Activated CD4-positive, CD25-positive, alpha-beta regulatory T cell treated with anti-CD3 and anti-CD28 coated beads, Interleukin-2, amount 50 U/mL, for 24 hours (primary cell): ENCODE data around the gene ACOXL.
A peak's percentile ranks its signal among the peaks of the same experiment; 100 is the strongest.

Experiments used
- ATAC-seq, 2 donors: fragments of 150-1000 bp; cut with Tn5 transposase; one replicate each; pipeline ENCODE4 v1.10.0; 2021; ENCODE audit warnings: mild to moderate bottlenecking in 1 of 2, moderate library complexity in 1 of 2

The ACOXL gene

DNA sequence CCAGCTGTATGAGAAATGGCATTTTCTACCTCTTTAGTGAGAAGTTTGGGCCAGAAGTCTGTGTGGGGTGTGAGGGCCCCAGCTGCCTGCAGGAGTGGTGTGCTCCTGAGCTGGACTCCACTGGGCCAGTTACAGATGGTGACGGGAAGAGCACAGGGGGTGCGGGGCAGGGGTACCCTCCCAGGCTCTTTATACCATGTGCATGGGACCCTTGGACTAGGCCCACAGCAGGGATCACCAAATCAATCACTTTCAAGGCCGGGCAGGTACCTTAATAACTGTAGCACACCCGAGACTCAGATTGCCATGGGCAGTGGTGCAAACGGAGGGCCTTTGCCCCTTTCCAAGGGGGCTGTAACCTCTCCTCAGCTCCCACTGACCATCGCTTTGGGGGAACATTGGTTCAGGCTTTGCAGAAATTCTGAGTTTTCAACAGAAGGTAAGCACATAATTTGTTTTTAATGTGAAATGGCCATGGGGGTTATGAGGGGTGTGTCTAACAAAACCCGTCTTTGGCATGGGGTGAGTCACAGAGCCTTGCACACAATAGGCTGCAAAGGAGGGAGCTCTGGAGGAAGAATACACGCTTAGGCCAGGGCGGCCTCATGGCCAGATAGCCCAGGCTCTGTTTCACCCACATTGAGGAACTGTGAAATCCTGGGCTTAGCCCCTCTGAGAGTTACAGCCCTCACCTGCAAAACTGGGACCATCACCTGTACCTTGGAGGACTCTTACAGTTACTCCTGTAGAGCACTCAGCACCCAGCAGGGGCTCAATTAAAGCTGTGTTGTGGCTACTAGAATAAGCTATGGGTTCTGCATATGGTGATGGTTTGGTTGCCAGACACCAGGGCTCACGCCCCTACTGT, 247.3 kb downstream of the ACOXL start:
- ATAC-seq, result no peak

DNA sequence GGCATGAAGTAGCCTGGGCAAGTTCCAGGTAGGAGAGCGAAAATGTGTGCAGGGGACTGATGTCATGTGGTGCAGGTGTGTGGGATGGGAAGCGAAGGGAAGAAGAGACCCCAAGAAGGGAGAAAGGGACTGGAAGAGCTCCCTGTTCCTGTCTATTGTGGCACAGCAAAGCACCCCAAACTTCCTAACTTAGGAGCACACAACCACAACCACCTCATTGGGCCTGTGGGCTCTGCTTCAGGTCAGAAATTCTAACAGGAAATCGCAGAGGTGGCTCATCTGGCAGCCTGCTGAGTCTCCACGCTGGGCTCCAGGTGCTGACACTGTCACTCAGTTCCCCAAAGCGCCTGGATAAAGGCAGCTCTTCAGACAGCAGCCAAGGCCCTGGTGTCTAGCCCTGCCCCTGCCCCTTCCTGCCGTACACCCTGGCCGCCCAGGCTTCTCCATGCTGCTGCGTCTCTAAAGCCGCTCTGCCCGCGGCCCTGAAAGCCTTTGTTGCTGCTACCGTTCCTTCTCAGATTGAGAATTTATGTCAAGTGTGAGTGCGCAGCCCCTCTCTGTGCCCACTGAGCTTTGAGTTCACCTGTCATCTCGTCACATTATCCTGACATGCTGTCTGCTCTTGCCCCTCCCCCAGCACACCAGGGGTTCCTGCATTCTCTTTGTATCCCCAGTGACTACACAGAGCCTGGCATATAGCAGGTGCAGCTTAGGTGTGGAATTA, 248.1 kb downstream of the ACOXL start:
- ATAC-seq, result no peak

DNA sequence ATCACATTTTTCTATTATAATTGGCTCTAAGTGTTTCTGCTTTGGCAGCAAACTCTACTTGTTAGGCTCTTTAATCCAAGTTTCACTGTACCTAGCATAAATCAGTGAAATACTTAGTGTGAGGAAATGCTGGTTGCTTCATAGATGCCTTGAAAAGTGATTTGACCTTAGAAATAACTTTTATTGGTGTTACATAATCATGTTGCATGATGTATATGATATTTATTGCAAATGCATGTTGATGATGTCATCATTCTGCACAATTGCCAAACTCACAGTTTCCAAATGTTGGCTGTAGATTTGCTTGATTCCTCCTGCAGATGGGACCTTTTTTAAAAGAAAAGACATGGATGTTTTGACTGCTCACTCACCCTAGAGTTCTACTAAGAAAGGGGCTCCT, 250.8 kb downstream of the ACOXL start:
- no peak for ATAC-seq

DNA sequence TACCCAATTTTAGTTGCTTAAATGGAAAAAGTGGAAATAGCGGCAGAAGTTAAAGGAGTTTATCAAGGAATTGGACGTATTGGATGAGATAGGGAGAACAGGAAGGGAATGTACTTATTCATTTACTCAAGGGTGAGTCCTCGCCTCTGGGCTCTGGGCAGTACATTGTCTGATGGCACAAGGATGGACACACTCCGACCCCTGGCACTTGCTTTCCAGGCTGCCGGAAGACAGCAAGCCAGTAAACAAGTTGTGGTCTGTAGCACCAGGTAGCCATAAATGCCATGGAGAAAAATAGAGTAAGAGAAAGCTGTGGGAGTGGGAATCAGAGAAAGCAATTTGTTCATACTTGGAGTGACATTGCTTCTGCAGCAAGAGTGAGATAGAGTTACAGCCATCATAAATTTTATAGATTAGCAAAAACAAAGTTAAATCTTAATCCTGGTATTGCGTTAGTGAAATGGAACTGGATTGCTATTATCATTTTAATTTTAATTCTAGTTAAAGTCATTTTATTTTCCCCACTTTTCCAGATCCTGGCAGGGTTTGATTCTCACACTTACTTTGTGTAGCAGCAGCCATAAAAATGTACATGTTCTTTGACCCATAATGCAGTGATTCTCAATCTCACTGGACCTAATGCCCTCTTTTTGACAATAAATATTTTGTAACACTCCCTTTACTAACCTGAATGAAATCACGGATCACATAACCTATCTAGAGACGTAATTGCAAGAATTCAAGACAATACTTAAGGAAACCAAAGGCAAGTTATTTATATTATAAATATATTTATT, 252.5 kb downstream of the ACOXL start:
- no peak for ATAC-seq

DNA sequence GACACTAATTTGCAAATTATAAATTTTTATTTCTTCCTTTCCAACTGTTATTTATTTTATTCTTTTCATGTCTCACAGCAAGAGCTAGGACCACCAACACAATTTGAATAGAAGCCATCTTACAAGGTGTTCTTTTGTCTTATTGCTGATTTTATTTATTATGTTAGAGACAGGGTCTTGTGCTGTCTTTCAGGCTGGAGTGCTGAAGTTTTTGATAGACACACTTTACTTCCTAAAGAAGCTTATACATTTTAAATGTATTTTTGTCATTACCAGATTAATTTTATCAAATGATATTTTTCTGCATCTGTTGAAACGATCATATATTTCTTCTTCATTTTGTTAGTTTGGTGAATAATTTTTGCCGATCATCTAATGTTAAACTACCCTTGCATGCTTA, 258.1 kb downstream of the ACOXL start:
- no peak for ATAC-seq

DNA sequence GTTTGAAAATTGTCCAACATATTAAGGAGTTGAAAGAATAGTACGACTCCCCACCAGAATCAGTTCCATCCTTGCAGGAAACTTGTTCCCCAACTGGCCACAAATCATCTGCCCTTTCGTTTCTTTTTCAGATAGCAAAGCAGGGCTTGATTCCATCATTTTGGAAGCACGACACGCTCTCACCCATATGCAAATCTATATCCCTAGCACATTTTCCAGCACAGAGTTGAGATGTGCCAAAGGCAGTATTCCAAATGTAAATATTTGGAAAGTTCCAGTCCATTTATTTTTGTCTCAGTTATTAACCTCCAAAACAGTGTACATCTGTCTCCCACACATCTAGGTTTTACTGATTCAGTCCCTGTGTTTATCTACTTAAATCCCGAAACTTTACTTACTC, 259.5 kb downstream of the ACOXL start:
- no peak for ATAC-seq

DNA sequence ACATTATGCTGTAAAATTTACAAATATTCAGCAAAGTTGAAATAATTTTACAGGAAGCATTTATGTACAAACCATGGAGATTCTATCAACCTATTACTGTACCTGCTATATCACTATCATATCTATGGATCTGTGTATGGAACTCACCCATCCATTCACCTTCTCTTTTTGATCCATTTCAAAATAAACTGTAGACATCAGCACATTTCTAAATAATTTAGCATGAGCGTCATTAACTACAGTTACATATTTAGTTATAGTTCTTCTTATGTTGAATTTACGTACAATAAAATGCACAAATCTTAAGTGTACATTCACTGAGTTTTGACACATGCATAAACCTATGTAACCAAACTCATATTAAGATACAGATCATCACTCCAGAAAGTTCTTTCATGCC, 260.5 kb downstream of the ACOXL start:
- ATAC-seq, result no peak

DNA sequence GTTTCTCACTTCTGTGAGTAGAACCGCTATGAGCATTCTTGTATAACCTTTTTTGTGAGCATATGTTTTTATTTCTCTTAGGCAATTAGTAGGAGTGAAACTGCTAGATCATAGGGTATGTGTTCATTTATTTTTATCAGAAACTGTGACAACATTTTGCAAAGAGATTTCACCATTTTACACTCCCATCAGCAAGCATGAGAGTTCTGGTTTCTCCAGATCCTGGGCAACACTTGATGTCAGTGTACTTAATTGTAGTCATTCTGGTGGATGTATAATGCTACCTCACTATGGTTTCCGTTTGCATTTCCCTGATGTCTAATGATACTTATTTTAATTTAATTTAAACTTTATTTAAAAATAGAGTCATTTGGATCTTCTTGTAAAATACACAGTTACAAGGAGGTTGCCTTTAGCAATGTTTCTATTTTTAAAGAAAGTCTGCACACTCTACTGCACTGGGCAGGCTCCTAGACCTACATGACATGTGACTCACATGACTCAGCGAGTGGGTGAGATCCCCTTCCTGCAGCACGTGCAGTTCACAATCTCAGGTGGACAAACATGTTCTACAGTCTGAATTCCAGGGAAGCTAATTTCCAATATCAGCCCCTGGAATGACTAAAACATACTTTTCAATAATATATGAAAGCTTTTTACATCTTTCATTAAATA, 261.3 kb downstream of the ACOXL start:
- peak; percentile 48 to 49 for ATAC-seq

DNA sequence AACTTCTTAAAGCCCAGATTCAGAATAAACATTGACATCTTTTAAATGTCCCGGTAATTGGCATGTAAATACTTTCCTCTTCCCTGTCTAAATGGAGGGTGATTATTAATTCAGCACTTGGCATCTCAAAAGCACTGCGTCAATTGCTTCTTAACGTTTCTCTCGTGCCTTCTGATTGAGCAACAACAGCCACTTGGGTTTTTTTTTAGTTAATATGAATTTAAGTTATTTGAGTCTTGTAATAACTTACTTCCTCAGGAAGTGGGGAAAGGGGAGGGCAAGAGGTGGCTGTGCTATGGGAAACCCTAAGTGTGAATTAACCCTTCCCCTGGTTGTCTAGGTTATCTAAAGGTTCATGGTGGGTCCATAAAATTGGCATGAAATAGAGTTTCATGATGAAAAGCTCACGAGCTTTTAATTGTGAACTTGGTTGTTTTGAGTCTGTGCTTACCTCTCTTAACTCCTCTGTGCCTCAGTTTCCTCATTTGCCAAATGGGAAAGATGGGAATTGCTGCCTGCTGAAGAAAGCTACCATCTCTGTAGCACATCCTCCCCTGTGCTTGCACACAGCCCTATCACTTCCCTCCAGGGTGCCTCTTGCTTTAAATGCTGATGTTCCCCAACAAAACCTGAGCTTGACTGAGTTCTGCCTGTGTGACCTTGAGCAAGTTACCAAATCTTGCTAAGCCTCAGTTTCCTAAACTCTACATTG, 262.0 kb downstream of the ACOXL start:
- ATAC-seq, result no peak

DNA sequence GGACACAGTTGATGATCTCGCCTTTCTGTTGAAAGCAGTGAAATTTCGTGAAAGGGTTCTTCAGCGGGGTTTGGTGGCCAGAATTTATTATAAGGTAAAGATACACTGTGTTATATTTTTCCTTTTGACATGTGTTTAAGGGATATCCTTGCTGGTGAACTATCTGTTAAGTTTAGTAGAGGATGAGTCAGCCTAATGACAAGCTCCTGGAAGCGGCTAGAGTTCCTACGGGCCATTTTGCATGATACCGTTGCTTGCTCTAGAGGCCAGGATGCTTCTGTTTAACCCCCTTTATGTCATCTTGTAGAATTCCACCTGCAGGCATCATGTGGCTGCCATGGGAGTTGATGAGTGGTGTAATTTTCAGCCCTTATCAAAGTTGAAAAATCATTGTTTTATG, 263.5 kb downstream of the ACOXL start:
- ATAC-seq, result no peak

DNA sequence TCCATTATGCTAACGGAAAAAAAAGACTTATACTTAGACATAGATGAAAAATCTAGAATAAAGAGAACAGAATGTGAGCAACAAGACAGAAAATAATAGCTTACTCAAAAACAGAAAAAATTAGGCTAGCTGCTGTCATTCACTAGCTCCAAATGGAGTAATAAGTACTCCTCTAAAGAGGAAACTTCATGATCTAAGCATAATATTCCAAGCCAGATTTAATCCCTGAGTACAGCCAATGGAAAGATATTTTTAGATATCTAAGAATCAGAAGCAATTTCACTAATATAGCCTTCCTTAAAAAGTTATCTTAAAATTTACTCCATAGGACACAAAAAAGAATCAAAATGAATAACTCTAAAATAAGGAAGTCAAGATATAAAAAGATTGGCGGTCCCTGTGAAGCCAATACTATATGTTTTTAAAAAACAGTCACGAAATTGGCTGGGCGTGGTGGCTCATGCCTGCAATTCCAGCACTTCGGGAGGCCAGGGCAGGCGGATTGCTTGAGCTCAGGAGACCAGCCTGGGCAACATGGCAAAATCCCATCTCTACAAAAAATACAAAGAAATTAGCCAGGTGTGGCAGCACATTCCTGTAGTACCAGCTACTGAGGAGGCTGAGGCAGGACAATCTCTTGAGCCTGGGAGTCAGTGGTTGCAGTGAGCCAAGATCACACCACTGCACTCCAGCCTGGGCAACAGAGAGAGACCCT, 265.1 kb downstream of the ACOXL start:
- ATAC-seq, result no peak

DNA sequence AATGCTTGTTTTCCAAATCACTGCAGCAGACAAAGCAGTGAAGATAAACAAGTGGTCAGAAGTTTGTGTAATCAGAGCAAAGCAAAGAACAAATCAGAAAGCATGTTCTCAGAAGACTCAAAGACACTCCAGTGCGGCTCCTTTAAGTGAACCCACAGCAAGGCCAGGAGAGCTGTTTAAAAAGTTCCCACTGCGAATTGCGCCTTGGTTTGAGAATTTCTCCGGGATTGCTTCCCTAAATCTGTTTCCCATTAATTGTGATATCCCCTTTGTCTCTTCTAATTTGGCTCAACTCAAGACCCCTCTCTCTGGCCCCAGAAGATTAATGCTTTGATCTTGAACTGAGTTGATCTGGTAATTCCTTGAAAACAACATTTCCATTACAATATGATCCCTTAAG, 265.9 kb downstream of the ACOXL start:
- no peak for ATAC-seq

DNA sequence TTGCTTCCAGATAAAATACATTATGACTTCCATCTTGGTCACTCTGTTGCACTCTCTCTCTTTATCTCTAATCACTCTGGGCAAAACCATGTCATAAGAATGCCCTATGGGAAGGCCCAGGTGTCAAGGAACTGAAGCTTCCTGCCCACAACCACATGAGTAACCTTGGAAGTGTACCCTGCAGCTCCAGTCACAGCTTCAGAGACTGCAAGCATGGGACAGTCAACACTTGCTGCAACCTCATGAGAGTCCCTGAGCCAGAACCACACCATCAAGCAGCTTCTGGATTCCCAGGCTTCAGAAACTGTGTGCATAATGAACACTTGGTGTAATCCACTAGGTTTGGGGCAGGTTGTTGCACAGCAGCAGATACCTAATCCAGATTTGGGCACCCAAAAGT, 267.3 kb downstream of the ACOXL start:
- no peak for ATAC-seq

DNA sequence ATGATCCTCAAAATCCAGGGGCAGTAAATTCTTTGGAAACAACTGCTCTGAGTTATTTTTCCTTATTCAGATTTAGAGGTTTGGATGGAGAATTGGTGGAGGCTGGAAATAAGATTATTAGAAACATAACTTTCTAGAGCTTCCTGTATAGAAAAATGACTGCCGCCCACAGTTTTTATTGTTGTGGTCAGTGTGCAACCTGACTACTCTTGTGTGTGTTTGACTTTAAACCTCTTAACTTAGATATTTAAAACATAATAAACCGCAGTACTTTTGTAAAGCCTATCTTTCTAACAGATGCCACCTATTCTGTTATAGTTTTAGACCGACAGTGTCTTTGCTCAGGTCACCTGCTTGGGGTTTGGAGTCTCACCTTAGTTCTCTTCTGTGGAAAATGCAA, 272.9 kb downstream of the ACOXL start:
- ATAC-seq, result no peak

DNA sequence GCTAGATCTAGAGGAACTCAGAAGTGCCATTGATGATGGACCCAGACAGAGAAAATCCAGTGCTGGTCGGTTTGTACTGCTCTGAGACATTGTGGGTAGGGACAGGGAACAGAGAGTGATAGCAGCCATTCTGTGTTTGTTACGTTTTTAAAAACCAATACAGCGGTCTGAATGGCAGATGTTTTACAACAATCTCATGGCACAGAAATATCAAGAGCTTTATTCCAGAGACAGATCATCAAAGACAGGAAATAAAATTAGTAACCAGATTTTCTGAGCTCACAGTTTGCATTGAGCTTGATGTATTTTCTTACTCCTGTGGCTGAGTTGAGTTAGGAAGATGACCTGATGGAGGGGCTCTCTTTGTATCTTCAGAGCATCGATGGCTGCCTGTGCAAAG, 273.4 kb downstream of the ACOXL start:
- no peak for ATAC-seq

DNA sequence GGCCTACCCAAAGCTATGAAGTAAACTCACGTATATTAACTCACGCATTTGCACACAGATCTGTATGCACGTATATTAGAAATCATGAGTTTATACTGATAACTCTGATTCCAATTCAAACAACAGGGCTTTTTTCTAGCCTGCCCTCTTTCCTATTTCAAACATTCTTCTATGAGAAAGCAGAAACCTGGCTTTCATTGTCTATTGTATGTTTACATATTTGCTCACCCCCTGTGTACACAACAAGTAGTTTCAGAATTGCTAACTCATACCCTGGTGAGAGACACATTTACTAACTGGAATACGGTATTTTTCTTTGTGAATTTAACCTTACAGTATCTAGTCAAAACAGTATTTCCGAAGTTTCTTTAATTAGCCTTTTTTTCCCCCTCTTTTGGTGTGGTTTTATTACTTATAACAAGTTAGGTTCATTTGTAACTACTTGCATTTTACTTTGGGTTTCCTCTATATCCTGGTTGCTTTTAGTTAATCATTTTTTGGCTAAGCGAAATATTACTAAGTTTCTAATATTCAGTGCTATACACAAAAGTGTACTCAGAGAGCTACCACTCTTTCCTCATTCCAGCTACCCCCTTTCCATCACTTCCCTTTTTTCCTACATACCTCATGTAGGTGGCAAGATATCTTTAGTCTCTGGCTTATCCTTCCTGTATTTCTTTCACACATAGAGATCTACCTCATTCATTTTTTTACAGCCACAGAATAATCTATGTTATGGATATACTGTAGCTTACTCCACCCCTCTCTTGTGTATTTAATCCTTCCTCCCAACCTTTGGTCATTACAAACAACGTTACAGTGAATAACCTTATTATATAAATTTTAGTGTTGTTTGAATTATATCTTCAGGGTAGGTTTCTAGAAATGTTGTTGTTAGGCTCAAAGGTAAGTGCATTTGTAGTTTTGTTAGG, 275.6 kb downstream of the ACOXL start:
- ATAC-seq, result no peak

DNA sequence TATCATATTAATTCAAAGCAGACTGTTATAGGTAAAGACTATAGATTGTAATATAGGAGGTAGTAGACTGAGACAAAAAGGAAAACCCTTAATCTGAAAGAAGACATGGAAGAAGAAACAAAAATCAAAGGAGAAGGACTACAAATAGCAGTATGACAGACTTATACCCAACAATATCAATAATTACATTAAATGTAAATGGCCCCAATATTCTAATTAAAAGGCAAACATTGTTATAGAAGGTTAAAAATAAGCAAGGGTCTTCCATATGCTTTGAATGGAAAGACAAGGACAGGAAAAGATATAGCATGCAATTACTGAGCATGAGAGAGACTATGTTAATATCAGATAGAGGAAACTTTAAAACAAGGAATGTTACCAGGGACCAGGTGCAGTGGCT, 278.8 kb downstream of the ACOXL start:
- ATAC-seq, result no peak

DNA sequence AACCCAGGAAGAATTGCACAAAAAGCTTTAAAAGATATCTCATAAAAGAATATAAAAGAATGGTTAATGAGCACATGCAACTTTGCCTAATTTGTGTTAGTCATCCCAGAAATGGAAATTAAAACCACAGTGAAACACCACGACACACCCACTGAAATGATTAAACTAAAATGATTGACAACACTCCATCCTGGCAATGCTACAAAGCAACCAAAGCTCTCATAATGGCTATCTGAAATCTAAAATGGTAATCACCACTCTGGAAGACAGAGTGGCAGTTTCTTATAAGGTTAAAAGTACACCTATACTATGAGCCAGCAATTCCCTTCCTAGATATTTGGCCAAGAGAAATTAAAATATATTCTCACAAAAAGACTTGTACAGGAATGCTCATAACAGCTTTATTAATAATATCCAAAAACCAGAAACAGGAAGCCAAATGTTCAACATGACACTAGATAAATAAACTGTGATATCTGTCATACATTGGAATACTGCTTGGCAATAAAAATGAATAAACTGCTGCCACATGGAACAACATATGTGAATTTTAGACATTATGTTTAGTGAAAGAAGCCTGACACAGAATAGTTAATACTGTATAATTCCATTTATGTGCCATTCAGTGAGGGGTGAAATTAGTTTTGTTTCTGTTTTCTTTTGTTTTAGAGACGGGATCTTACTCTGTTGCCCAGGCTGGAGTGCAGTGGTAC, 283.1 kb downstream of the ACOXL start:
- peak; percentile 48 to 67 for ATAC-seq

DNA sequence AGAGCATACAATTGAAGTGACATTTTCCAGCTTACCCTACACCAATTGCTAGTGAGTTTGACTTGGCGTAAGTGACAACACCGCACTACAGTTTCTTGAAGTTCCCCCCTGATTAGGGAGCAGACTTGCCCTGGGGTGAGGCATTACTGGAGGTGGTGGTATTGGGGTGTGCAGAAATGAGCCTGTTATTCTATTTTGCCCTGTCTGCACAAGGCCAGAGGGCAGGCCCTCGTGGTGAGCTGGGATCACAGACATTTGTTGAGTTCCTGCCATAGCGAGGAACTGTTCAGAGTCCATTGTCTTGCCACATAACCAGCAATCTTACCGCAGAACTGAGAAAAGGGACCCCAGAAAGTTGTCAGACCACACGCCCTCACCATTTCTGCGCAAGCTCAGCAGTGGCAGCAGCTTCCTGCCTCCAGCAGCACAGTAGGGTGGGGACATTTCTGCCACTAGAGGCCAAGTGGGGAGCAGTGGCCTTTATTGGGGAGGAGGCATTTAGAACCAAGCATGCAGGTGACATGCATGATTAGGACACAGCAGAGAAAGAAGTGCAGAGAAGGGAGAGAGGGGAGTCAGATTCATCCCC, 284.8 kb downstream of the ACOXL start:
- ATAC-seq, result no peak
